Common myeloid progenitor, CD34-positive (primary cell): ENCODE data around the gene ARID4A. TPM values are rescaled to one million over a fixed set of nuclear protein-coding genes. Genes with fewer than 3 reads are reported as not detected.
"Not testable (repeated sequence)": the region's sequence is repeated elsewhere in the genome, so short reads cannot be mapped to it uniquely, and the experiment has no call there.

Experiments
- CTCF ChIA-PET: fragments of 350-600 bp; sonication (Branson Sonifier 250); formaldehyde crosslinking; loops from one replicate; lab custom pipeline; 2021; ENCODE audit warnings: antibody characterized with exemption; lab: Charles Lee
- POLR2A ChIA-PET: fragments of 350-600 bp; sonication (Branson Sonifier 250); formaldehyde crosslinking; loops from one replicate; lab custom pipeline; 2021; ENCODE audit warnings: antibody characterized with exemption; lab: Charles Lee
- DNase-seq, 3 donors: peaks; one replicate each; pipeline versions ENCODE4 v3.0.0 to v3.0.0-alpha.2; 2013
- H3K27ac ChIP-seq, 2 experiments: 1 replicate in 1 of 2; 2 replicates in 1 of 2; pipeline ENCODE4 v1.7.0; 2013; ENCODE audit warnings: inconsistent platforms in 2 of 2, low read length in 2 of 2, mild to moderate bottlenecking in 2 of 2, low read depth in 1 of 2, moderate library complexity in 1 of 2; ENCODE audit not compliant: severe bottlenecking in 2 of 2, insufficient read depth in 1 of 2, poor library complexity in 1 of 2
- H3K27me3 ChIP-seq, 5 experiments: replicated peaks in 2 of 5; 1 replicate in 3 of 5; 2 replicates in 2 of 5; pipeline versions ENCODE4 v1.6.1 to v1.7.0; 2013; ENCODE audit warnings: low read length in 4 of 5, mild to moderate bottlenecking in 2 of 5, moderate library complexity in 2 of 5, inconsistent platforms in 1 of 5; ENCODE audit not compliant: insufficient read depth in 5 of 5, control insufficient read depth in 4 of 5
- H3K36me3 ChIP-seq, 4 experiments: 1 replicate in 2 of 4; 2 replicates in 2 of 4; pipeline versions ENCODE4 v1.6.1 to v1.7.0; 2013; ENCODE audit warnings: low read length in 3 of 4, control low read depth in 1 of 4, mild to moderate bottlenecking in 1 of 4; ENCODE audit not compliant: control insufficient read depth in 4 of 4, insufficient read depth in 4 of 4
- H3K4me1 ChIP-seq, 4 experiments: 1 replicate in 3 of 4; 2 replicates in 1 of 4; pipeline versions ENCODE4 v1.6.1 to v1.7.1; 2013; ENCODE audit warnings: low read length in 3 of 4, mild to moderate bottlenecking in 3 of 4, control low read depth in 1 of 4, inconsistent platforms in 1 of 4, moderate library complexity in 1 of 4; ENCODE audit not compliant: control insufficient read depth in 4 of 4, insufficient read depth in 4 of 4; ENCODE audit errors: control extremely low read depth in 1 of 4
- H3K4me3 ChIP-seq, 7 experiments: 1 replicate in 4 of 7; 2 replicates in 3 of 7; pipeline versions ENCODE4 v1.5.1 to v1.7.0; 2013; ENCODE audit warnings: mild to moderate bottlenecking in 7 of 7, low read length in 6 of 7, moderate library complexity in 6 of 7, inconsistent platforms in 2 of 7, low read depth in 2 of 7, control low read depth in 1 of 7; ENCODE audit not compliant: insufficient read depth in 4 of 7, control insufficient read depth in 1 of 7; ENCODE audit errors: extremely low read depth in 1 of 7
- H3K9me3 ChIP-seq, 5 experiments: 1 replicate in 4 of 5; 2 replicates in 1 of 5; pipeline versions ENCODE4 v1.6.1 to v1.7.1; 2013; ENCODE audit warnings: low read length in 4 of 5, mild to moderate bottlenecking in 2 of 5, inconsistent platforms in 1 of 5, low read depth in 1 of 5, moderate library complexity in 1 of 5; ENCODE audit not compliant: control insufficient read depth in 4 of 5, insufficient read depth in 2 of 5; ENCODE audit errors: control extremely low read depth in 1 of 5
- WGBS: methylation state at CpG from one replicate; pipeline ENCODE4 v1.1.5; 2013; ENCODE audit not compliant: insufficient coverage; 5-methylcytosine and 5-hydroxymethylcytosine counted together
- polyA plus RNA-seq: library from polyadenylated mRNA; unstranded; fragments of 120-200 nt; gene quantifications from one replicate; pipeline ENCODE4 v1.2.1, GENCODE V29; 2013

ARID4A gene, protein sequence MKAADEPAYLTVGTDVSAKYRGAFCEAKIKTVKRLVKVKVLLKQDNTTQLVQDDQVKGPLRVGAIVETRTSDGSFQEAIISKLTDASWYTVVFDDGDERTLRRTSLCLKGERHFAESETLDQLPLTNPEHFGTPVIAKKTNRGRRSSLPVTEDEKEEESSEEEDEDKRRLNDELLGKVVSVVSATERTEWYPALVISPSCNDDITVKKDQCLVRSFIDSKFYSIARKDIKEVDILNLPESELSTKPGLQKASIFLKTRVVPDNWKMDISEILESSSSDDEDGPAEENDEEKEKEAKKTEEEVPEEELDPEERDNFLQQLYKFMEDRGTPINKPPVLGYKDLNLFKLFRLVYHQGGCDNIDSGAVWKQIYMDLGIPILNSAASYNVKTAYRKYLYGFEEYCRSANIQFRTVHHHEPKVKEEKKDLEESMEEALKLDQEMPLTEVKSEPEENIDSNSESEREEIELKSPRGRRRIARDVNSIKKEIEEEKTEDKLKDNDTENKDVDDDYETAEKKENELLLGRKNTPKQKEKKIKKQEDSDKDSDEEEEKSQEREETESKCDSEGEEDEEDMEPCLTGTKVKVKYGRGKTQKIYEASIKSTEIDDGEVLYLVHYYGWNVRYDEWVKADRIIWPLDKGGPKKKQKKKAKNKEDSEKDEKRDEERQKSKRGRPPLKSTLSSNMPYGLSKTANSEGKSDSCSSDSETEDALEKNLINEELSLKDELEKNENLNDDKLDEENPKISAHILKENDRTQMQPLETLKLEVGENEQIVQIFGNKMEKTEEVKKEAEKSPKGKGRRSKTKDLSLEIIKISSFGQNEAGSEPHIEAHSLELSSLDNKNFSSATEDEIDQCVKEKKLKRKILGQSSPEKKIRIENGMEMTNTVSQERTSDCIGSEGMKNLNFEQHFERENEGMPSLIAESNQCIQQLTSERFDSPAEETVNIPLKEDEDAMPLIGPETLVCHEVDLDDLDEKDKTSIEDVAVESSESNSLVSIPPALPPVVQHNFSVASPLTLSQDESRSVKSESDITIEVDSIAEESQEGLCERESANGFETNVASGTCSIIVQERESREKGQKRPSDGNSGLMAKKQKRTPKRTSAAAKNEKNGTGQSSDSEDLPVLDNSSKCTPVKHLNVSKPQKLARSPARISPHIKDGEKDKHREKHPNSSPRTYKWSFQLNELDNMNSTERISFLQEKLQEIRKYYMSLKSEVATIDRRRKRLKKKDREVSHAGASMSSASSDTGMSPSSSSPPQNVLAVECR
- 30.1 TPM for polyA plus RNA-seq

DNA sequence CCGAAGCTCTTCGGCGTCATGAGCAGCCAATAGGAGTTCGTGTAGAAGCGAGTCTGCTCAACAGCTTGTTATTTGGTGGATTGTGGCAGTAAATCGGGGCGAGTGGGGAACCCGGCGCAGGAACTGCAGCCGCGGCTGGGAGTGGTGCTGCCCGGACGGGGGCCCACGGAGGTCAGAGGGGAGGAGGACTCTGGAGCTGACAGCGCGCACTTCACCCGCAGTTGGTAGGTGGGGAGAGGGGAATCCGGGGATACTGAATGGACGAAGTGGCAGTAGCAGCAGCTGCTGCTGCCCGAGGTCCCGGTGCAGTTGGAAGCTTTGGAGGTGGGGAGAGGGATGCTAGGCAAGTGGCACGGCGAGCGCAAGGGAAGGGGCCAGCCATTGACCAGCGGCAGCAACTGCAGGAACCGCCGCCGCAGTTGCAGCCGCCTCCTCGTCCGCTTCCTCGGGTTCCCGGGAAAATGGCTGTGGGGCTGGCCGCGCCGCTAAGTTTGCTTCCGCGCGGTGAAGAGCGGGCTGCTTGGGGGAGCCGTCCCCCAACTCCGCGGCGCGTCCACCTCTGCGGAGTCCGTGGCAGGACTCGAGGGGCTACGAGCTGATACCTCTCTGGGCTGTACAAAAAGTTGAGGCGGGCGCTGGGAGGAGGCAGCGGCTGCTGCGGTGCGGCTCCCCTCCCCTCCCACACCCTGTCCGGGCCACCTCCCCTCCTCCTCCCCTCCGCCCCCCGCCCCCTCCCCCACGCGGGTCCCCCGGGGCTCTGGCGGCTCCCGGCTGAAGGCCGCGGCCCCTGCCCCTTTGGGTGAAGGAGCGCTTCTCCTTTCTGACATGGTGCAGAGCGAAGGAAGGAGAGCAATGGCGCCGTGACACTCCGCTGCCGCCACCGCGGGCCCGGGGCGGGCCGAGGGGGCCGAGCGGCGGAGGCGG, at the start of gene ARID4A:
ARID4A (plus strand) TSS at position 79 of the 924 bp plus-strand sequence. CDS start 1,300 bp downstream, outside the sequence.
- Histone ChIP-seq H3K36me3 (peaks cover 5 to 33% (median 24%) of the 10 kb centered on the region in 4 experiments), H3K27ac (peak within 1 kb of the TSS; percentile 98), H3K9me3 (no peaks in the 10 kb centered on the region), H3K4me1 (peaks cover 12 to 35% (median 29%) of the 10 kb centered on the region in 4 experiments), H3K4me3 (peak within 1 kb of the TSS; percentile 95 to 100 (median 99)), H3K27me3 (no peaks in the 10 kb centered on the region)
- WGBS = under 1% methylated on average over 57 of the region's 79 CpGs
- peak; percentile 37 to 66 (median 56) for DNase-seq
- POLR2A ChIA-PET = interaction anchor here (0.6 to 1.0 kb wide), 5 partner anchors 18 to 148 kb away, joined by 3 to 4 read pairs (median 3); partner anchors contain the start of genes ACTR10 and PSMA3
- CTCF ChIA-PET = interaction anchor here (0.7 to 1.2 kb wide), 9 partner anchors 8 to 64 kb away, joined by 3 to 6 read pairs (median 4); no protein-coding TSS in a partner anchor

DNA sequence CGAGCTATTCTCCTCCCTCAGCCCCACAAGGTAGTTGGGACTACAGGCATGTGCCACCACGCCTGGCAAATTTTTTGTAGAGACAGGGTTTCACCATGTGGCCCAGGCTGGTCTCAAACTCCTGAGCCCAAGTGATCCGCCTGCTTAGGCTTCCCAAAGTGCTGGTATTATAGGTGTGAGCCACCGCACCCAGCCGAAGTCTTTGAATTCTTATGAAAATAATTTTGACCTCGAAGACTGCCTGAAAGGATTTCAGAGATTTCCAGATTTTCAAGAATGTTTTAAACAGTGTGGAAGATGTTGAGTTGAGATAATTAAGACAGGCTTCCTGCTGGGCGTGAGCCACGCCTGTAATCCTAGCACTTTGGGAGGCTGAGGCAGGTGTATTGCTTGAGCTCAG, 48.7 kb upstream of the ARID4A start:
- no peaks in the 10 kb centered on the region for H3K27me3 ChIP-seq
- H3K9me3 ChIP-seq = no peaks in the 10 kb centered on the region
- peaks cover 6 to 18% (median 13%) of the 10 kb centered on the region in 4 experiments for H3K4me1 ChIP-seq
- DNase-seq = no peak
- CTCF ChIA-PET = interaction anchor here (0.6 to 1.6 kb wide), 2 partner anchors 11 to 23 kb away, joined by 3 to 5 read pairs; no protein-coding TSS in a partner anchor
- no peak overlapping the region for H3K27ac ChIP-seq
- peaks cover 15 to 61% (median 29%) of the 10 kb centered on the region in 4 experiments for H3K36me3 ChIP-seq
- 84% methylated on average over 8 of the region's 8 CpGs for WGBS
- H3K4me3 ChIP-seq = no peak overlapping the region
- POLR2A ChIA-PET = no interaction called here

DNA sequence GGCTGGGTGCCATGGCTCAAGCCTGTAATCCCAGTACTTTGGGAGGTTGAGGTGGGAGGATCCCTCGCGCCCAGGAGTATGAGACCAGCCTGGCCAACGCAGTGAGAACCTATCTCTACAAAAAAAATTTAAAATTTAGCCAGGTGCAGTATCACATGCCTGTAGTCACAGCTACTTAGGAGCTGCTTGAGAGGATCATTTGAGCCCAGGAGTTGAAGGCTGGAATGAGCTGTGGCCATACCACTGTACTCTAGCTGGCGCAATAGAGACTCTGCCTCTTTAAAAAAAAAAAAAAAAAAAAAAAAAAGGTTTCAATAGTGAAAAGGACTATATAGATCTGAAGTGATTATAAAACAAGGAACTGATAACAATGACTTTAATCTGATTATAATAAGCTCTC, 40.2 kb upstream of the ARID4A start:
- H3K4me1 ChIP-seq = no peaks in the 10 kb centered on the region
- no peaks in the 10 kb centered on the region for H3K9me3 ChIP-seq
- peaks cover 16 to 76% (median 49%) of the 10 kb centered on the region in 4 experiments for H3K36me3 ChIP-seq
- no peak overlapping the region for H3K4me3 ChIP-seq
- no CpG with 5 or more reads among the region's 4 CpGs for WGBS
- H3K27ac ChIP-seq = no peak overlapping the region
- ChIA-PET POLR2A (interaction anchor here (0.8 kb wide), 1 partner anchor 10 kb away, joined by 3 read pairs; no protein-coding TSS in a partner anchor), CTCF (interaction anchor here (0.6 to 1.5 kb wide), 8 partner anchors 11 to 102 kb away, joined by 3 to 6 read pairs (median 3); partner anchors contain the start of gene PSMA3)
- DNase-seq = no peak
- H3K27me3 ChIP-seq = no peaks in the 10 kb centered on the region

DNA sequence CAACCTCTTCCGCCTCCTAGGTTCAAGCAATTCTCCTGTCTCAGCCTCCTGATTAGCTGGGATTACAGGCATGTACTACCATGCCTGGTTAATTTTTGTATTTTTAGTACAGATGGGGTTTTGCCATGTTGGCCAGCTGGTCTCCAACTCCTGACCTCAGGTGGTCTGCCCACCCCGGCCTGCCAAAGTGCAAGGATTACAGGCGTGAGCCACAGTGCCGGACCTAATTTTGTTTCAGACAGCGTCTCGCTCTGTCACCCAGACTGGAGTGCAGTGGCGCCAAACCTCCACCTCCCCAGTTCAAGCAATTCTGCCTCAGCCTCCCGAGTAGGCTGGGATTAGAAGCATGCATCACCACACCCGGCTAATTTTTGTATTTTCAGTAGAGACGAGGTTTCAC, 36.4 kb upstream of the ARID4A start:
- DNase-seq, H3K9me3 ChIP-seq, H3K4me3 ChIP-seq, POLR2A ChIA-PET, H3K27me3 ChIP-seq, H3K27ac ChIP-seq, H3K4me1 ChIP-seq: not testable (repeated sequence)
- CTCF ChIA-PET = interaction anchor here (0.7 to 1.8 kb wide), 2 partner anchors 11 to 15 kb away, joined by 3 to 7 read pairs; no protein-coding TSS in a partner anchor
- H3K36me3 ChIP-seq = peaks cover 13 to 91% (median 58%) of the 10 kb centered on the region in 4 experiments
- WGBS = 99% methylated on average over 9 of the region's 10 CpGs

DNA sequence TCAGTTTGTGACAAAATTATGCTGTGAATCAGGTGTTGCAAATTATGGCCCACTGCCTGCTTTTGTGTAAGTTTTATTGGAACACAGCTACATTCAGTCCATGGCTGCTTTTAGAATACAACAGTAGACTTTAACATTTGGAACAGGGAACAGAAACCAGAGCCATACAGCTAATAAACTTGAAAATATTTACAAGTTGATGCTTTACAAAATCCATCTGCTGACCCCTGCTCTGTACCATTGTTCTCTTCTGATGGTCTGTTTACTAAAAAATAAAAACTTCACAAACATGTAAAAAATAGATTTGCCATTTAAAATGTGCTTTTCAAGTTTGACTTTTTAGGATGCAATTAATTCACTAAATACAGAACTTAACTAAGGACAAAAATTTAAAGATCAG, 33.0 kb upstream of the ARID4A start:
- no peak overlapping the region for H3K27ac ChIP-seq
- H3K27me3 ChIP-seq = no peaks in the 10 kb centered on the region
- ChIA-PET POLR2A (no interaction called here), CTCF (interaction anchor here (2.1 kb wide), 1 partner anchor 10 kb away, joined by 14 read pairs; no protein-coding TSS in a partner anchor)
- no peak for DNase-seq
- no peak overlapping the region for H3K4me3 ChIP-seq
- H3K36me3 ChIP-seq = peaks cover 24 to 92% (median 56%) of the 10 kb centered on the region in 4 experiments
- no peaks in the 10 kb centered on the region for H3K4me1 ChIP-seq
- H3K9me3 ChIP-seq = no peaks in the 10 kb centered on the region
